CD4-positive, alpha-beta T cell treated with Interleukin-4 for 4 hours (primary cell): ENCODE data around the gene SLC51A.
"Not testable (repeated sequence)": the region's sequence is repeated elsewhere in the genome, so short reads cannot be mapped to it uniquely, and the experiment has no call there.

Experiments
- DNase-seq: peaks from one replicate; pipeline ENCODE4 v3.0.0-alpha.2; 2020

SLC51A gene

DNA sequence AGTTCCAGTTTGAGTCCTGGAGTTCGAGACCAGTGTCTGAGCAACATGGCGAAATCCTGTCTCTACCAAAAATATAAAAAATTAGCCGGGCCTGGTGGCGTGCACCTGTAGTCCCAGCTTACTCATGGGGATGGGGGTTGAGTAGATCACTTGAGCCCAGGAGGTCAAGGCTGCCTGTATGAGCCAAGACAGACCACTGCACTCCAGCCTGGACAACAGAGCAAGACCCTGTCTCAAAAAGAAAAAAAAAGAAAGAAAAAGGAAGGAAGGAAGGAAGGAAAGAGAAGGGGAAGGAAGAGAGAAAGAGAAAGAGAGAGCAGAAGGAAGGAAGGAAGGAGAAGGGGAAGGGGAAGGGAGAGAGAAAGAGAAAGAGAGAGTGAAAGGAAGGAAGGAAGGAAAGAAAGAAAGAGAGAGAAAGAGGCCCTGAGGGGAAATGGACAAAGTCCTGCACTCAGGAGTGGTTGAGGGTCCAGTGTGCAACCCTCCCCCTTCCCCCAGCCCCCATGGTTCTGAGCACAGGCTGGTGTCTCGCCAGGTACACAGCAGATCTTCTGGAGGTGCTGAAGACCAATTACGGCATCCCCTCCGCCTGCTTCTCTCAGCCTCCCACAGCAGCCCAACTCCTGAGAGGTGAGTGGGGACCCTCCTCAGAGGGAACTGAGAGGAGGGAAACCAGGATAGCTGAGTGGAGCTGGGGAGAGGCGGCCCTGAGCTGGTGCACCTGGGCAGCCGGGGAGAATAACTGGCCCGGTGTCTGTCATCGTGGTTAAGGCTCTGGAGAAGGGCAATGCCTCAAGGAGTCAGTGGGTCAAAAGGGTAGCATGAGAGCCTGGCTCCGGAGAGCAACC, 1.2 kb downstream of the SLC51A start:
- no peak for DNase-seq

DNA sequence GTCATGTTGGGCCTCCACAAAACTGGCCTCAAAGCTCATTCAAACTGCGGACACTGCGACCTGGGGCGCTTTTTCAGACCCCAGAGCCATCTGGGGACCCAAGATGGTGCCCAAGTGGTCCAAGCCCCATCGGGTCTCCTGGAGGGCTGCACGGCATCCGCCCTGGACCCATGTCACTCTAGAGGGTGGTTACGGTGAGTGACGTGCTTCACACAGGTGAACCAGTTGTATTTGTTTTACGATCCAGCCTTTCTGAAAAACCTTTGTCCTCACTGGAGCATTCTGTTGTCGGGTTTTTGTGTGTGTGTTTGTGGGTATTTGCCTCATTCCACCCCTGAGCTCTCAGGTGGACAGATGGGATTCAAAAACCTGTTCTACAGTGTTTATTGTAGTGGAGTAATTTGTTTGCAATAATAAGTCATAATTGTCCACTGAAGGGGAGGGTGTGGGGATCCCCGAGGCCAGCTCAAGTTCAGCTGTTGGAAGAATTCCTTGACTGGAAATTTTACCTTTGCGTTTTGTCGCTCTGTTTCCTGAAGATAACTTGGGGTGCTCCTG, 1.9 kb downstream of the SLC51A start:
- DNase-seq: no peak

DNA sequence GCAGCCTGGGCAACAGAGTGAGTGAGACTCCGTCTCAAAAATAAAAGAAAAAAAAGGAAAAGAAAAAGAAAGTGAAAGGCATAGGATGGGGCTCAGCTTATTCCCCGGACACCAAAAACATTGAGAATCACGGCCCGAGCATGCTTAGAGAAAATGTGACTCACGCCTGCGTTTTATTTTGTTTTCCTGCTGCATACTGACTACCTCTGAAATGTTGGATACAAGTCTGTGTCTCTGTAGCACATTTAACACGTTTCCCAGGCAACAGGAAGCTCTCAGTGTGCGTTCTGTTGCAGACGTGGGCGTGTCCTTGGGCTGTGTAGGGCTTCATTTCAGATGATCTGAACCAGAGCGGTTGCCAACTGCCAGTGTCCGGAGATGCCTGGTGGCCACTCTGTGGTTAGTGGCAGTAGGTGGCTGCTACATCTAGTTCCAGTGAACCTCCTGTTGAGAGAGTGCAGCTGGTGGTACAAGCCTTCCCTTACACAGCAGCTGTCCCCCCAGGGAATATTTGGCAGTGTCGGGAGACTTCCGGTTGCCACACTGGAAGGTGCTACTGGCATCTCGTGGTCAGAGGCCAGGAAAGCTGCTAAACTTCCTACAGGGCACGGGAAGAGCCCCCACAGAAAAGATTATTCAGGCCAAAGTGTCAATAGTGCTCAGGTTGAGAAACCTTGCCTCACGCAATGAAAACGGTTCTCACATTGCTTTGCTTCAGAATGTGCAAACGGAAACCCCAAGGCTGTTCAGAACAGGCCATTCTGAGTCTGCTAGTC, 3.0 kb downstream of the SLC51A start:
- peak; percentile 90 for DNase-seq

DNA sequence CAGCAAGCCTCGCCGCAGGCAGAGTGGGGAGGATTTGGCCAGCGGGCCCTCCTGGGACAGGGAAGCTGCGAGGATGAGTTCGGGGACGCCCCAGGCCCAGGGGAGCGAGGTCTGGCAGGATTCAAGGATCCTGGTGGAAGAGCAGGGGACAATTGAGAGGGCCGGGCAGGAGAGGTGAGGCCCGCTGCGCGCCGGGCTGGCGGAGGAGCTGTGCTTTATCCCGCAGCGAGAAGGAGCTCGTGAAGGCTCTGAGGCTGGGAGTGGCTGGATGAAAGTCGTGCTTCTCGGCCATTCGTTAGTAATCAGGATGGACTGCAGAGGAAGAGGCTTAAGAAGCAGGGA, 3.6 kb downstream of the SLC51A start:
- DNase-seq: no peak

DNA sequence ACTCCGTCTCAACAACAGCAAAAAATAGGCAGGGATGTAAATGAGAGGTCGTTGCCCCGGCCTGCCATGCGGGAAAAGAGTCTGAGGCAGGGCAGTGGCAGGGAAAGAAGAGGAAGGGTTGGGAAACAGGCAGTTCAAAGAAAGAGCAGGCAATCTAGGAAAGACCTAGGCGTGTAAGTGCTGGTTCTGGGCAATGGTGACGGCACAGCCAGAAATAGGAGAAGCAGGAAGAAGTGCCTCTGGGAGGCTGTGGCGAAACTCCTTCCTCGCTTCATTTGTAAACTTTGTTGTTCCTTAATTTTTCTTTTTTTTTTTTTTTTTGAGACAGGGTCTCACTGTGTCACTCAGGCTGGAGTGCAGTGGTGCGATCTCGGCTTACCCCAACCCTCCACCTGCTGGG, 4.3 kb downstream of the SLC51A start:
- DNase-seq: no peak

DNA sequence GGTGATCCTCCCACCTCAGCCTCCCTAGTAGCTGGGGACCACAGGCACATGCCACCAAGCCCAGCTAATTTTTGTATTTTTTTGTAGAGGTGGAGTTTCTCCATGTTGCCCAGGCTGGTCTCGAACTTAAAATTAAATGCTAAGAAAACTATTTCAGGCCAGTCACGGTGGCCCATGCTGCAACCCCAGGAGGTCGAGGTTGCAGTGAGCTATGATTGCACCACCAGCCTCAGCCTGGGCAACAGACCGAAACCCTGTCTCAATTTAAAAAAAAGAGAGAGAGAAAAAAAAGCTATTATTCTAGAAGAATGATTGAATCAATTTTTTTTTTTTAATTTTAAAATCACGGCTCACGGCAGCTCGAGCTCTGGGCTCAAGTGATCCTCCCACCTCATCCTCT, 4.7 kb downstream of the SLC51A start:
- no peak for DNase-seq

DNA sequence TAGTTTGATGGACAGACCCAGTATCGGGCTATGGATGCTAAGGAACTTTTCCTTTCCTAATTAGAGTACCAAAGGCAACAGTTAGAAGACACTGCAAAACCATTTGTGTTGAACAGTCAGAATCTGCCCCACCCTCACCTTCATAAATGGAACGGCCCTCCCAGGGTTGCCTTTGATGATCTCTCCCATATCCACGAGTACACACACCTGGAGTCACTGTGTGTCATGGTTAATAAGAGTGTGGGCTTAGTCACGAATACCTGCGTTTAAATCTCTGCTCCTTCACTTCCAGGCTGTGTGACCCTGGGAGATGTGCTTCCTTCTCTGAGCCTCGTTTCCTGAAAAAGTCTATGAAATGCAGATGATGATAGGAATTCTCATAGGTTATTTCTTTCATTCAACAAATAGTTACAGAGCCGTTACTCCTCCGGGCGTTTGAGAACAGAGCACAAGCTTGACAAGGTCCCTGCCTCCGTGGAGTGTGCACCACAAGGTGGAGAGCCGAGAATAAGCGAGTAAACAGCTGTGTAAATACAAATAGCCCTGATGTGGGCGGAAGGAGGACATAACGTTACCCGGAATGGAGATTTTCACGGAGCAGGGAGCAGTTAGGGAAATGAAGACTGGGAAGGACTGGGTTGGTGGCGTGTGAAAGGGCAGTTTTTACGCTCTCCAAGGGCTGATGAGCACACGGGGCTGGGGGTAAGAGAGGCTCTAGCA, 6.7 kb downstream of the SLC51A start:
- no peak for DNase-seq

DNA sequence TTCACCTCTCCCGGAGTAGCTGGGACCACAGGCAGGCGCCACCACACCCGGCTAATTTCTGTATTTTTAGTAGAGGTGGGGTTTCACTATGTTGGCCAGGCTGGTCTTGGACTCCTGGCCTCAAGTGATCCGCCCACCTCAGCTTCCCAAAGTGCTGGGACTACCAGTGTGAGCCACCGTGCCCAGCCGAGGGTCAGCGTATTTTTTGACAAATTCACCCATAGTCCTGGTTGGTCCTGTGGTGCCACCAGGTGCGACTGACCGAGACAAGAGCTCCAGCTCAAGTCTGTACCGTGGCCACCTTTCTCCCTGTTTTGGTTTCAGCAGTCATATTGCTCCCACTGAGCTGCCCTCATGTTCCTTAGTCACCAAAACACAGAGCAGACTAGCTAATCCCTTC, 8.8 kb downstream of the SLC51A start:
- no peak for DNase-seq

DNA sequence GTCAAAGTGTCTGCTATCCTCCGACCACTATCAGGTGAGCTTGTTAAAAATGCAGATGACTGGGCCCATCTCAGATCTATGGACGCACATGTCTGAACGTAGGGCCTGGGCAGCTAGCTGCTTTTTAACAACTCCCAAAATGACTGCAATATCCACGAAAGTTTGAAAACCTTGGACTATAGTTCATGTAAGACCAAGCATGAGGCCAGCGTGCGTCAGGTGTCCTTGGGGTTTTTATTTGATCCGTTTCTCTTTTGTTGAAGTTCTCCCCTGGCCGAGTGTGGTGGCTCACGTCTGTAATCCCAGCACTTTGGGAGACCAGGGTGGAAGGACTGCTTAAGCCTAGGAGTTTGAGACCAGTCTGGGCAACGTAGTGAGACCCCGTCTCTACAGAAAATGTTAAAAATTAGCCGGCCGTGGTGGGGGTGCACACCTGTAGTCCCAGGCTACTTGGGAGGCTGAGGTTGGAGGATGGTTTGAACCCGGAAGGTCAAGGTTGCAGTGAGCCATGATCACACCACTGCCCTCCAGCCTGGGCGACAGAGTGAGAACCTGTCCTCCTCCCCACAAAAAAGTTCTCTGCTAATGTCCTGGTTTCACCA, 9.5 kb downstream of the SLC51A start:
- DNase-seq: no peak

DNA sequence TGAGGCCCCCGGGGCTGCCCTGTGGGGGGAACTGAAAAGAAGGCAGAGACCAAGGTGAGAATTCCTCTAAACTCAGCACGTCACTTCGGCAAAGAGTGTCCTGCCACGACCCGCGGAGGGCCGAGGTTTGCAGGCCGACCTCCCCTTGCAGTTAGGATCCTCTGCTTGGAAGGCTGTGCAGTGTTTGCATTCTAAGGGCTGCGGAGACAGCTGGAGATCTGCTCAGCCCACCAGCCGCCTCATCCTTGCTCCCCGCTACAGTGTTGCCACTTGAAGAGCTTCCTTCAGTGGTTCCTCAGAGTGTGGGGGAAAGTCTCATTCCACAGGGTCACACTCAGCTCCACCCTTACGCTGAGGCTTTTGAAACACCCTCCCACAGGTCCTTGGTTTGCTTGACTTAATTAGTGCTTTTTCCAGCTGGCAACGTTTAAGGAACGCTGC, 10.8 kb downstream of the SLC51A start:
- no peak for DNase-seq

DNA sequence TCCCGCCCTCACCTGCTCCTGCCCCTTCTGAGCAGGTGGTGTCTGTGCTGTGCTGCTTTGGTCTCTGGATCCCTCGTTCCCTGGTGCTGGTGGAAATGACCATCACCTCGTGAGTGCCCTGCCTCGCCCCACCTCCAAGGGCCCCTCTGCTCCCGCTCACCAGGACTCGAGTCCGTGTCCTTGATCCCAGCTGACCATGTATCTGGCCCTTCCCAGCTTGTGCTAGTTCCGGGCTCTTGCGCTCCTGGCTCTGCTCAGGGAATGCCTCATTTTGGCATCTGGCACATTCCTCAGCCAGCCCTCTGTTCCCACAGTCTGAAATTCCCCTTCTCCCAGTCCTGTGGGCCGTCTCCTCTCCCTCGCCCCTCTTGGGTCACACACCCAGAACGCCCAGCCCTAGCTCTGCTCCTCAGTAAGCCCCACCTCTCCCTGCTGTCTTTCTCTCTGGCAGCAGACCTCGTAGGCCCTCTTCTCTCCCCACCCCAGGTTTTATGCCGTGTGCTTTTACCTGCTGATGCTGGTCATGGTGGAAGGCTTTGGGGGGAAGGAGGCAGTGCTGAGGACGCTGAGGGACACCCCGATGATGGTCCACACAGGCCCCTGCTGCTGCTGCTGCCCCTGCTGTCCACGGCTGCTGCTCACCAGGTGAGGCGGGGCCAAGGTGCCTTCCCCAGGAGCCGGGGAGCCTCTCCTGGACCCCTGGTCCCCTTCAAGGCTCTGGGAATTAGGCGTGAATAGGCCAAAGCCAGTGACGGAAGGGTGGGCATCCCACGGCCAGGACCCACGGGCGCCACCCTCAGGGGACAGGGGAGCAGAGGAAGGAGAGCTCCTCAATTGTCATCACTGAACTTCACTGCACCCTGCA, 11.5 kb downstream of the SLC51A start:
- DNase-seq: no peak

DNA sequence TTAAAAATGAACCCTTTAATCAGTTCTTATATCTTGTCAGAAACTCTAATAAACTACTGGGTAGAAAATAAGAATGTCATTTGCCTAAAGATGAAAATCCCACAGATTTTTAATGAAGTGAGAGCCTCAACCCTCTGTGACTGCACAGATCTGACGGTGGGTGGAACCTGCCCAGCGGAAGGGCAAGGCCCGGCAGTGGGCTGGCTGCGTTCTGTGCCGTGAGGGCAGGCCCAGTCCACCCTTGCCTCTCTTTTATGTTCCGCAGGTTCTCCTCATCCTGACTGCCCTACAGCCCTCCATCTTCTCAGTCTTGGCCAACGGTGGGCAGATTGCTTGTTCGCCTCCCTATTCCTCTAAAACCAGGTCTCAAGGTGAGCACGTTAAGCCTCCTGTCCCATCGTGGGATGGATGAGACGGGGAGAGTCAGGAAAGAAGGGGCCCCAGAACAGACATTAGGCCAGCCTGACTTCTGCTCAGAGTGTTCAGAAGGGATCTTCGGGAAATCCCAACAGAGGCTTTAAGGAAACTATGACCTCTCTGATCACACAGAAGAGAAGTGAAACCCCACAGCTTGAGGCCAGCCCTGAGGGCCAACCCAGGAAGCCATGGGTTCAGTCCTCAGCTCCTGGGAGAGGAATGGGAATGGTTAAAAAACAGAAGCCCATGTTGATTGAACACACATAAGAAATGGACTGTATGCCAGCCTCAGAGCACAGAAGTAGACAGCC, 16.0 kb downstream of the SLC51A start:
- no peak for DNase-seq

DNA sequence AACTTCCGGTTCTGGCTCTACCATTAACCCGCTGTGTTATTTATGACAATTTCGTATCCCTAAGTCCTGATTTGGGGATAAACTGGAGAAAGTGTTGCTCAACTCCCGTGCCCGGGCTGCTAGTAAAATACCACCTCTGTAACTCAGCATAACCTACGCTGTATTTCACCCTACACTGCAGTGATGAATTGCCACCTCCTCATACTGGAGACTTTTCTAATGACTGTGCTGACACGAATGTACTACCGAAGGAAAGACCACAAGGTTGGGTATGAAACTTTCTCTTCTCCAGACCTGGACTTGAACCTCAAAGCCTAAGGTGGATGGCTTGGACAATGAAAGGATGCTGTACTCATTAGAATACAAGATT, 16.5 kb downstream of the SLC51A start:
- no peak for DNase-seq

DNA sequence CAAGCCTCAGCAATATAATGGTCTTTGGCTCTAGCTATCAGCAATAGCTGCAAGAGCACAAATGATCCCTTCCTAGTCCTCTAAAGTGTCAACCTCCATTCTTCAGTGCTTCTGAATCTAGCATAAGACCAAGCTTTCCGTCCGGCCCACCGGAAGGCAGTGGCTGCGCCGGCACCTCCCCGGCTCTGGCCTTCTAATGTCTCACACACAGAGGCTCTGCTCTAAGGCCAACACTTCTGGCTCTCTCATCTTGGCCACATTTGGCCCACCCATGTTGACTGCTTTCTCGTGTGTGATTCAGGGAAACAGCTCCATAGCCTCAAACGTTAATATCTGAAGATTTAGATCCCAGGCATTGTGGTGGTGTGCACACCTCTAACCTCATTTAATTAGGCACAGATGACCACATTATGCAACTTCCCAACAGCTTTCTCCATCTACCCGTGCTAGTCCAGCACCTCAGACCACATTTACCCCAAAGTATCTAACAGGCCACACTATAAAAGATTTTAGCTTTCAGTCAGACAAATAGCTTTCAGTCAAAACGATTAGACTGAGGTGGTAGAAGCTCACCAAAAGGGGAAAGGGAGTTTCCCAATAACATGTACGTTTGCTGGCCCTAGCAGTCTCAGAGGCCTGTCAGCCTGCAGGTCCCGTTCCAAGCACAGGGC, 19.3 kb downstream of the SLC51A start:
- DNase-seq: no peak

DNA sequence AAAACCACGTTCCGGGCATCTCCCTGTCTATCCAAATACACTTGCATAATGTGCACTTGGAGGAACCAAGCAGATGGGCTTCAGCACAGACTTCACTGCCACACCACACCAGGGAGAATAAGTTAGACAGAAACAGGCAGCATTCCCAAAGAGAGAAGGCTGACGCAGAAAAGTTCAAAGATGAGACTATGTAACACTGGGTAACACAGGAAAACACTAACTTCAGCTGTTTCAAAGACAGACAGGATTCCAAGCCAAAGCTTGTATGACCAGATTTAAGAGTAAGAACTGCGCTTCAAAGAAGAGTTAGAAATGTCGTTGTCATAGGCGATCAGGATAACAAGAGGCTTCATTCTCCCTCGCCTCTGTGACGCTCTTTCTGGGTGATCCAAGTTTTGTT, 19.9 kb downstream of the SLC51A start:
- no peak for DNase-seq

DNA sequence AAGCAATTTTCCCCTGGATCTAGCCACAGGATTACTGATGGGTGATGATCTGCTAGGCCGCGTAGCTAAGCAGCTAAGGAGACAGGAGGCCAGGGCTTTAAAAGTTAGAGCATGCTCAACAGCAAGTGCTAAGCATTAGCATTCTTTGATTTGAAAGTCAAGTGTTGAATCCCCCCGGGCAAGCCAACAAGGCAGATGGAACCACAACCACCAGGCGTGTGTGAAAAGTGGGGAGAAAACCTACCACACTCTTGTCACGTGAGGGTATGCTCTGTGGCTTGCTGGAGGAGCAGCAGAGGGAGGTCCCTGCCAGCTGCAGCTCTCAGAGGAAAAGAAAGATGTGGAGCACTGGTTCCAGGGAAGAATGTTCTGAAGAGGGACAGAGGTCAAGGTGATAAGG, 20.9 kb downstream of the SLC51A start:
- no peak for DNase-seq

DNA sequence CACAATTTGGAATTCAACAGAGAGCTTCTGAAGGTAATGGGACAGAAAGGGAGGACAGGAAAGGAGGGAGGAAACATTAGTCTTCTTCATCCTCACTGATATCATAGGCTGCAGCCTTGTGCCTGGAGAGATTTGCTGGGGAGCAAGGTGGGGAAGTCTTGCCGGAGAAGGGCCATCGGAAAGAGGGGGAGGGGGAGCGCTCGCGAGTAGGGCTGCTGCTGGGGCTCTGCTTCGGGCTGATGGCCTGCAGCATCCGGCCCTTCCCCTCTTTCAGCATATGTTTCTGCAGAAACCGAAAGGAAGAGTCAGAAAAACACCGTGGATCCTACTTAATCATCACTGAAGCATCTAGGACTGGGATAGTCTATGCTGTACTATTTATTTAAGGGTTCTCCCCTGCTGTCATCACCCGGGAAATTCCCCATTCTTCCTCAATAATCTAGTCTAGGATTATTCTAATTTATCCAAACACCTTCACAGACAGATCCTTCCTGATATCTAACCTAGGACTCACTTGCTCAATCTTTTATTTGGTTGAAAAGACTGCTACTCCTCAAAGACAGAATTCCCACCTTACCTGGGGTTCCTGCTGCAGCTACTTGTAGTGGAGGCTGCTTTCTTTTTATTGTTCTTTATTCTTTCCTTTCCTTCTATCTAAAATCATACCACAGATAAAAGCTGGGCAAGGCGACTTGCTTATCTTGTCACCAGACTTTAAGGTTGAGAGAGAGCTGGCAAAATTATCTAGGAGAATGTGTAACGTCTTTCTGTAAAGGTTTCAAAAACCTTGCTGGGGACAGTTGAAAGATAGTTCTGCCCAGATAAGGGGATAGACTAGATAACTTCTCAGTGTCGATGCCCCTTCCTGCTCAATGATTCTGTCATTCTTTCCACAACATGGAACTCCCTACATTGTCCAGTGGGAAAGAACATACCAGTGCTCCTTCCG, 22.6 kb downstream of the SLC51A start:
- DNase-seq: no peak

DNA sequence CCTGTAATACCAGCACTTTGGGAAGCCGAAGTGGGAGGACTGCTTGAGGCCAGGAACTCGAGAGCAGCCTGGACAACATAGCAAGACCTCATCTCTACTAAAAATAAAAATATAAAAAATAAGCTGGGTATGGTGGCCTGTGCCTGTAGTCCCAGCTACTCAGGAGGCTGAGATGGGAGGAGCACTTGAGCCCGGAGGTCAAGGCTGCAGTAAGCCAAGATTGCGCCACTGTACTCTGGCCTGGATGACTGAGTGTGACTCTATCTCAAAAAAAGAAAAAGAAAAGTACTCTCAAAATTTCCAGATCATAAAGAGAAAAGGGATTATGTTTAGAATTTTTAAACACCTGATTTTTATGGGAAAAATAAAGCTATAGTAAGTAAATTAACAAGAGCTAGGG, 24.1 kb downstream of the SLC51A start:
- DNase-seq: no peak

DNA sequence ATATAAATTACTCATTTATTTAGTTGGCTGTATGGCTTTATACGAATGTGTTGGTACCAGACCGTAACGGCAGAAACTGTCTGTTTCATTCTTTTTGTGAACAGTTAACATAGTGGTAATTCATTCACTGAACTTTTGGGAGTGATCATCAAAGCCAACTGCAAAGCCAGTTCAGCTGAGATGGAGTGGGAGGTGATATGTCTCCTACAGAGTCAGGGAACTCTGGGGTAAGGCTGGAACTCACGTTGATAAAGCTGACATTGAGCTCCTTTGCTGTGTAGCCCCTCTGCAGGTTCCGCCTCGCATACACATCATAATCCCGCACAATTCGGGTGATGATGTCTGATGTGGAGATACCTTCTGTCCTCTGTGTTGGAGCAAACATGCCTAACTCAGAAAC, 25.4 kb downstream of the SLC51A start:
- no peak for DNase-seq

DNA sequence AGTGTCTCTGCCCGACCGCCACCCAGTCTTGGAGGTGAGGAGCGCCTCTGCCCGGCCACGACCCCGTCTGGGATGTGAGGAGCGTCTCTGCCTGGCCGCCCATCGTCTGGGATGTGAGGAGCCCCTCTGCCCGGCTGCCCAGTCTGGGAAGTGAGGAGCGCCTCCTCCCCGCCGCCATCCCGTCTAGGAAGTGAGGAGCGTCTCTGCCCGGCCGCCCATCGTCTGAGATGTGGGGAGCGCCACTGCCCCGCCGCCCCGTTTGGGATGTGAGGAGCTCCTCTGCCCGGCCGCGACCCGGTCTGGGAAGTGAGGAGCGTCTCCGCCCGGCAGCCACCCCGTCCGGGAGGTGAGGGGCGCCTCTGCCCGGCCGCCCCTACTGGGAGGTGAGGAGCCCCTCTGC, 27.8 kb downstream of the SLC51A start:
- DNase-seq: not testable (repeated sequence)
